Measurements from ENCODE around the gene HOXA10.

The HOXA10 gene

DNA sequence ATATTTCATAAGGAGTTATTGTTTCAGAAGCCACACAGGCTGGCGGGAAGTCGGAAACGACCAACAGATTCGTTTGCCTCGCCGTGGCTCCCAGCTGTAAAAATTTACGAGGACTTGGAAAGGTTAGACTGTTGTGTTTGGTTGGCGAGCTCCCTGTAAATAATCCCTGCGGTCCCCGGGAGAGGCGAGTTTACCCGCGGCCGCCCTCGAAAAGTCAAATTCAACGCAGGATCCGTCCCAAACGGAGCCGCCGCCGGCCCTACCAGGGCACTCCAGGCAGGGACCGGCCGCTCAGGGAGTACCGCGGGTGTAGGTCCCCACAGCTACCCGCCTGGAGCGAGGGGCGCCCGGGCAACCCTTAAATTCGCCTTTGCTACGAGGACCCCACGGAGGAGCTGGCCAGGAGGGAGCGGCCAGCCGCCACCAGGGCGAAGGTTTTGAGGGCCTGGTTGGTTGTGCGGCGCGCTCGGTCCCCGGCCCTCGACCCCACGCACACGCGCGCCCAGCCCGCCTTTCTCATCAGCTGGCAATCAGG, 8.1 kb downstream of the HOXA10 start:
- peak; percentile 90 for DNase-seq (ENCODE audit: low read depth)

DNA sequence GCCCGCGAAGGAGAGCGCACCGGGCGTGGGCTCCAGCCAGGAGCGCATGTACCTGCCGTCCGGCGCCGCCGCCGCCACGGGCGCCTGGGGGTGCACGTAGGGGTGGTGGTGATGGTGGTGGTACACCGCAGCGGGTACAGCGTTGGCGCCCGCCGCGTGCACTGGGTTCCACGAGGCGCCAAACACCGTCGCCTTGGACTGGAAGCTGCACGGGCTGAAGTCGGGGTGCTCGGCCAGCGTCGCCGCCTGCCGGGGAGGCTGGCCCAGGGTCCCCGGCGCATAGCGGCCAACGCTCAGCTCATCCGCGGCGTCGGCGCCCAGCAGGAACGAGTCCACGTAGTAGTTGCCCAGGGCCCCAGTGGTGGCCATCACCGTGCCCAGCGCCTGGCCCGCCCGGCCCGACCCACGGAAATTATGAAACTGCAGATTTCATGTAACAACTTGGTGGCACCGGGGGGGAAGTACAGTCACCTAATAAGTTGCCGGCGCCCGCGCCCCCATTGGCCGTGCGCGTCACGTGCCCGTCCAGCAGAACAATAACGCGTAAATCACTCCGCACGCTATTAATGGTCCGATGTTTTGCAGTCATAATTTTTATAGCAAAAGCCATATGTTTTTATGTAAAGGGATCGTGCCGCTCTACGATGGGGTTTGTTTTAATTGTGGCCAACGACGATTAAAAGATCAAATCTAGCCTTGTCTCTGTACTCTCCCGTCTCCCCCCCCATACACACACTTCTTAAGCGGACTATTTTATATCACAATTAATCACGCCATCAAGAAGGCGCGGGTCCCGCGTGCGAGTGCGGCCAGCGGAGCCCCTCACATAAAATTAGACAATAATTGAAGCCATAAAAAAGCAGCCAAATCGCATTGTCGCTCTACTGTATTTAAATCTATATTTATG, 8.8 kb downstream of the HOXA10 start, which contains the start of gene HOXA9:
TSS of gene HOXA9 (minus strand) at position 449 of the 907 bp plus-strand sequence. CDS start at position 369, 80 bp downstream.
- peak; percentile 95 for DNase-seq (ENCODE audit: low read depth)

DNA sequence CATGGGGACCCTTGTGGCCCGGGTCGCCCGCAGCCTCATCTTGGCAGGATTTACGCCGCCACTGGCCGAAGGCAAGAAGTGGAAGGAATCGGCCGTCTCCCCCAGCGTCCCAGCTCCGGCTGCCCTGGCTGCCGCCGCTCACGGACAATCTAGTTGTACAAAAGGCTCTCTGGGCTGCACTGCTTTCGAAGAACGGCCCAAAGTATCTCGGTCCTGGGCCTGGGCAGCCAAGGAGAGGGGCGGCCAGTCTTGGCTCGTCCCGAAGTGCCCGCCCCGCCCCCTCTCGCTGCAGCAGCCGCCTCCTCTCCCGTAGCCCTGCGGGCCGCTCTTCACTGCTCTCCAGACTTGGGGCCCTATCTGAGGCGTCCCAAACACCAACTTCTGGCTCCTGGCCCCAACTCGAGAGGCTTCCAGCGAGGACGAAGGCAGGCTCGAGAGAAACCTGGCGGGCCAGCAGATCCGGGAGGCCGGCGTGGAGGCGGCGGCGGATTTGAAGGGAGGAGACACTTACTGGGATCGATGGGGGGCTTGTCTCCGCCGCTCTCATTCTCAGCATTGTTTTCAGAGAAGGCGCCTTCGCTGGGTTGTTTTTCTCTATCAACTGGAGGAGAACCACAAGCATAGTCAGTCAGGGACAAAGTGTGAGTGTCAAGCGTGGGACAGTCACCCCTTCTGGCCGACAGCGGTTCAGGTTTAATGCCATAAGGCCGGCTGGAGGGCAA, 9.6 kb downstream of the HOXA10 start:
- DNase-seq (ENCODE audit: low read depth) = peak; percentile 20

DNA sequence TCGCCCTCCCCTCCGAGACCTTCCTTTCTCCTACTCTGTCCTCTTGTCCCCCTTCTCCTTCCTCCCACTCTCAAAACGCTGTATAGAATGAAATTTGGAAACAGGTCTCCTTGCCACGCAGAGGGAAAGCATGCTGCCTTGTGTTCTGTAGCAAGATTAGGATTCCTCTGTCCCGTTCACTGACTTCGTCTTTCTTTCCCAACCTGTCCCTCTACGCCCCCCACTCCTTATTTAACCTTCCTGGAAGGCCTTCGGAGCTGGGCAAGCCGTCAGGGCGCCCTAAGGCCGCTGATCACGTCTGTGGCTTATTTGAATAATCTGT, 10.1 kb downstream of the HOXA10 start:
- no peak for DNase-seq (ENCODE audit: low read depth)

DNA sequence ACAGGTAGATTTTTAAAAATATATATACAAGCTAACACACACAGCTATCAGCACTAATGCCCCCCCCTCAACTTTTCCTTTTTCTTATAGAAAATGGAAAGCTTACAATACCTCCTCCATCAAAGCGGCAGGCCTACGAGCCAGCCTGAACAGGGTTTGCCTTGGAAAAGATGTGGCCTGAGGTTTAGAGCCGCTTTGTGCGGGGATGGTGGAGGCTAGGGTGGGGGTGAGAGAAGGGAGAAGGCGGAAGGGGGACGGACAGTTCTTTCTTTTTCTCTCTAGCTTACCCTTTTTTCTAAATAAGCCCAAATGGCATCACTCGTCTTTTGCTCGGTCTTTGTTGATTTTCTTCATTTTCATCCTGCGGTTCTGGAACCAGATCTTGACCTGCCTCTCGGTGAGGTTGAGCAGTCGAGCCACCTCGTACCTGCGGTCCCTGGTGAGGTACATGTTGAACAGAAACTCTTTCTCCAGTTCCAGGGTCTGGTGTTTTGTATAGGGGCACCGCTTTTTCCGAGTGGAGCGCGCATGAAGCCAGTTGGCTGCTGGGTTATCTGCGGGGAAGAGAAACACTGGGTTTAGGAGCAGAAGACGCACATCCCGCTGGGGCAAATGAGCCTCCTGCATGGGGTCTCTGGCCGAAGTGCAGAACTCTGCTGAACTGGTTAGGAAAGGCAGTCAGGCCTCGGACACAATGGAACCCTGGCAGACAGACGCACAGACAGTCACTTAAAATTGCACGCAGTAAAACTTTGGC, 10.7 kb downstream of the HOXA10 start:
- peak; percentile 8 for DNase-seq (ENCODE audit: low read depth)

DNA sequence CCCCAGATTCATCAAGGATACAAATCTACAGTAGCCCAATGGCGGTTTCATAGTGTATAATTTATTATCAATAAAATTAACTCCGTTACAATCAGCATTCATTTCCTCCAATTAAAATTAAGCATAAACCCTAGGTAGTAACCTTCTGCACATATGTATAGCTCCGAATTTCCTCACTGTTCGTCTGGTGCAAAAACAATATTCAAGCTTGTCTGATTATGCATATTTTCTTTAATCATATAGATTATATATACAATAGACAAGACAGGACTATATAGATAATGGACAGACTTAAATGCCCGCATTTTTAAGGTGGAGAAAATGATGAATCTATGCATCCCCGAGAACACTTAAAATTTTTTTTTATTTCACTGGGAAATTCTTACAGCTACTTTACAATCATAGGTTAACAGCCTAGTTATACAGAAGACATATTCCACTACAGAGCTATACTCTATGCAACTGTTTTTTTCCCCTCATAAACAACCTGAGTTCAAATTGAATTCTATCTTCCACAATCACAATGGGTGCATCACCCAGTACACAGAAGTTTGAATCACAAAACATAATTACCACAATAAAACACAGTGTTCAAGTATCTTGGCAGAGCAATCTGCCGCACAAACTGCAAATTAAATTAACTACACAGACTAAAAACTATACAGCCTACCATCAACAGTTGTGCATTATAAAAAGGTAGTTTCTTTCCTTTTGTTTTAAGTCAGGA, 11.4 kb downstream of the HOXA10 start:
- DNase-seq (ENCODE audit: low read depth) = peak; percentile 10

DNA sequence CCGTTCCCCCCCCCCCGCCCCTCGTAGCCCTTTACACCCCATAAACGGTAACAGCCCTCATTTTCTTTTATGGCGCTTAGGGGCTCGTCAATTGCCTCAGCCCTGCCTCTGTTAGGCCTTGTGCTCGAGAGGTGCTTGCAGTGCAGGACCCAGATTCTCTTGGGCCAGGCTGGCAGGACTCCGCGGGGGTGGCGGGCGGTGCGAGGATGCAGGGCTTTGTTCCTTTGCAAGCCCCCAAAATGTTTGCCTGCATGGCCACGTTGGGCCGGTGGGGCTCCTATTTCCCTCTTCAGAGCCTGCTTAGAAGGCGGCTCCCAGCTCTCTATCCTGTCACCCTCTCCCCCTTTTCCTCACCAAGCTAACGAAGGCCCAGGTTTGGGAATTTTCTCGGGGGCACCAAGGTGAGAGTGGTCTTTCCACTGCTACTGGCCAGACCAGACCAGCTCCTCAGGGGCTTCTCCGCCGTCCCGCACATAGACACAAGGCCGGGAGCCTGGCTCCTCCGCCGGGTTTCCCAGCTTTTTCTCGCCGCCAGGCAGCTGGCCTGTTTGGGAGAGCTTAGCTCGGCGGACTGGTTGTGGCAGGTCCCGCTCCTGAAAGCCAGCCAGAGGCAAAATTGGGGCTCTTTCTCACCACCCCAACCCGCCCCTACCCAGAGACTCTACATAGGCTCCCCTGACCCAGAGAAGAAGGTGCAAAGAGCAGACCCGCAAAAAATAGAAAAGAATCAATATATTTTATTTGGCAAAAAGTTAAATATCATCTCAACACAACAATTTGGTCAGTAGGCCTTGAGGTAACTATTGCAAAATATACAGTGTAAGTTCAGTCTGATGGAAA, 12.2 kb downstream of the HOXA10 start:
- DNase-seq (ENCODE audit: low read depth) = peak; percentile 16

DNA sequence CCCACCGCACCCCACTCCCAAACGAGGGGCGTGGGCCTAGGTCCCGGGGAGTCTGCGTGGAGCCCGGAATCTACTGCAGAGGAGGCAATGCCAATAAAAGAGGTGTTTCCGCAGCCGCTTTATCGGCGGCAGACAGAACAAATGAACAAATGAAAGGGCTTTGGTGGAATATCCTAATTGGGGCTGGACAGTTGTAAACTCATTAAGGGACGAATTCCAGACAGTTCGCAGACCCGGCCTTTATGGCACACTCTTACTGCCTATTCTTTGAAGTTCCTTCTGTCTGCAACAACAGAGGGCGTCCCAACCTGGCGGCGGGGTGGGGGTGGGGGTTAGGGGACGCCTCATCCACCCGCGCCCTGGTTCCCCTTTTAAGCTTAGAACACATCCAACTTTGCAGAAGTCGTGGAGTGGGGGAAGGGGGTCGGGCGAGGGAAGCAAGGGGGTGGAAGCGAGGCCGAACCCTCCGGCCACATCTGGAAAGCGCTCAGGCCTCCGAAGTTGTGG, 12.9 kb downstream of the HOXA10 start:
- DNase-seq (ENCODE audit: low read depth) = peak; percentile 18

DNA sequence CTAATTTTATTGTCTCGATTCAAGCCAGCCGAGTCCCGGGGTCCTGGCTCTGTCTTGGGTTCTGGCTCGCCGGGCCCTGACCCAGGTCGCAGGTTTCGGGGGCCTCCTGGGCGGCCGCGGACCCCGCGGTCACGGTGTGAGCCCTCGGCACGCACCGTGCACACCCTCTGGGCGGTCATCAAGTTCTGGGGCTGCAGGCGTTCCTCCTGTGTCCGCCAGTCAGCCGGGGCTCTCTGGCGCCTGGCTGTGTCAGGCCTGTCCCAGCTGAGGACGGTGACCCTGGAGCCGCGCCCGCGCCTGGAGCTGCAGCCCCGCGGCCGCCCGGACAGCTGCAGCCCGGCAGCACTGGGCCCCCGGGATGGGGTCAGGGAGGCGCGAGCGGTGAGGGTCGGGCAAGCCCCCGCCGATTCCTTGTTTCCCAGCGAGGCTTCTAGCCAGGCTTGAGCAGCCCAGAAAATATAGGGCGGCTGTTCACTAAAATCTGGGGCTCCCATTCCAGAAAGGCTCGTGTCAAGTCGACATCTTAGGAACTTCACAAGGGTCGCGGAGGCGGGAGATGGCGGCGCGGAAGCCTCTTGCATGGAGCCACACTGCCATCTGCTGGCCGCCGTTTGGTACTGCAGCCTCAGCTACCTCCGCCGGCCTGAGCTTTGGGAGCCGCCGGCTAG, 13.4 kb downstream of the HOXA10 start:
- peak; percentile 56 for DNase-seq (ENCODE audit: low read depth)

DNA sequence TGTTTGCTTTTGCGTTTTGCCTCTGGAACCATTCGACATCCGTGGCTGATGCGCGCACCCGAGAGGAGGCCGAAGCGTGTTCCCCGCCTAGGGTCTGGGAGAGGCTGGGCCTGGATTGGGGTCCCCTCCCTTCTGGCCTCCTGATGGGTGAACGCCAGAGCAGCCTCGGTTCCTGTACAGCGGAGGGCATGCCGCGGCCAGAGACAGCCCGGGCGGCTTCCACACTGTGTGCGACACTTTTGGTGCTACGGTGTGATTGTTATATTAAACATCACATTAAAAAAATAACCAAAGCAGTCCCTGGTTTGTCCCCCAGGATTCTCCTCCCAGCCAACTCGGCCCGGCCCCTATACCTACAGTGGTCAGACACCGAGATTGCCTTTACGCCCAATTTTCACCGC, 14.0 kb downstream of the HOXA10 start:
- DNase-seq (ENCODE audit: low read depth) = no peak

DNA sequence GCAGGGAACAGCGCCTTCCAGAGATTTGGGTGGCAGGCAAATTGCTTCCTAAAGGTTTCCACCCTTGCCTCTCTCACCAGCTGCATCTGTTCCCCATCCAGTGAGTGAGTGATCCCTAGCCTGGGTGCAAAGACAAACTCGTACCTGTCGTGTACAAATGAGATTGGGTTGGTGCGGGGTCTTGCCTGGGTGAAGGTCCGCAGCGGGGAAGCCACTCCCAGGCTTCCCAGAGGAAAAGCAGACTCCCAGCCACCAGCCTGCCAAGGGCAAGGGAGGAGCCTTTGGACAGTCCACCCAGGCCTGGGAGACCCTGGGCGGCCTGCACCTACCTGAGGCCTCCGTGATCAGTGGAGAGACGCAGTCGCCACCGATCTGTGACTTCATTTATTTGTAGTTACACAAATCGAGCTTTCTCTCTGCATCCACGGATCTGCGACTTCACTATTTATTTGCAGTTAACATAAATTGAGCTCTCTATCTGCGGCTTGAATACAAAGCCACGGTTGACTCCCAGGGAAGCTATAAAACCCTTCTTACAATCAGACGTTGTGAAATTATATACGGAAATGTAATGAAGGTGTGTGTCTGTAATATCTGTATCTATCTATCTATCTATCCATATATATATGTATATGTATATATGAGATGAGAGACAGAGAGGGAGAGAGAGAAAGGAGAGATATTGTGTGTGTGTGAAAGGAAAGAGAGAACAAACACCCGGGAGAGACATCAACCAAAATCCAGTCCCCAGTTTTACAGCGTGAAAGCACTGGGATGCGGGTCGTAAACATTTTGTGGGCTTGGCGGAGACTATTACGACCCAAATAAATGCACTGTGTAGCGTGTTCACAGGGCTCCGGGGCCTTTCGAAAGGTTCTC, 14.6 kb downstream of the HOXA10 start:
- no peak for DNase-seq (ENCODE audit: low read depth)

DNA sequence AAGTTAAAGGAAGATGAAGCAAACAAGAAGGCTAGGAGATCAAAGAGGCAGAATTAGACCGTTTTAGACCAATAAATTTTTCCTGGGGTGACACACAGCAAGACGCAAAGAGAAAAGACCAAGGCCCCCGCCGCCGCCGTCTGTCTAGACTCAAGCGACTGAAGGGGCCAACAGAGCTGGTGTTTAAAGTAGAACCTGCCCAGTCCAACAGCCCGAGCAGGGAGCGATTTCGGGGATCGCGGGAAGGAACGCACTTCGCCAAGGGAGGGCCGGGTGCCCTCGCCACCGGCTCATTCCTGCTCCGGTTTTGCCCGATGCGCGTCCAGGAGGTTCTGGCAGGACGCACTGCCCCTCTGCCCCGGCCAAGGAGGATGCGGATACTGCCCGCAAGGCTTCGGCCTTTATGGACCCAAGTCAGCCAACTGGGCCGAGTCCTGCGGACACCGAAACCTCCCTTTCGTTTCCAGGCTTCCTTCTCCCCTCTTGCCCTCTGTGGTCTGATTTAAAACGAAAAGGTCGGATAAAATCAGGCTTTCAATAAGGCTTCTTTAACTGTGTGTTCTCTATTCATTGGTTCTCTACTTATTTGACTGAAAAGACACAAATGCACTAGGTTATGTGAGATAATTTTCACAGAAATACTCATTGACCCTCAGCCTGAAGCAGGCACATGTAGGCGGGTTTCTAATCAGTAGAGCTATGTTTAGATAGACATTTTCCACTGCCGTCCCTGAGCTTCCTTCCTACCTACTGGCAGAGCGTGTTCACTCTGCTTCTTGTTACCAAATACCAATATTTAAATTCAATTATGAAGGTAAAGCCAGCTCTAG, 15.5 kb downstream of the HOXA10 start:
- no peak for DNase-seq (ENCODE audit: low read depth)

DNA sequence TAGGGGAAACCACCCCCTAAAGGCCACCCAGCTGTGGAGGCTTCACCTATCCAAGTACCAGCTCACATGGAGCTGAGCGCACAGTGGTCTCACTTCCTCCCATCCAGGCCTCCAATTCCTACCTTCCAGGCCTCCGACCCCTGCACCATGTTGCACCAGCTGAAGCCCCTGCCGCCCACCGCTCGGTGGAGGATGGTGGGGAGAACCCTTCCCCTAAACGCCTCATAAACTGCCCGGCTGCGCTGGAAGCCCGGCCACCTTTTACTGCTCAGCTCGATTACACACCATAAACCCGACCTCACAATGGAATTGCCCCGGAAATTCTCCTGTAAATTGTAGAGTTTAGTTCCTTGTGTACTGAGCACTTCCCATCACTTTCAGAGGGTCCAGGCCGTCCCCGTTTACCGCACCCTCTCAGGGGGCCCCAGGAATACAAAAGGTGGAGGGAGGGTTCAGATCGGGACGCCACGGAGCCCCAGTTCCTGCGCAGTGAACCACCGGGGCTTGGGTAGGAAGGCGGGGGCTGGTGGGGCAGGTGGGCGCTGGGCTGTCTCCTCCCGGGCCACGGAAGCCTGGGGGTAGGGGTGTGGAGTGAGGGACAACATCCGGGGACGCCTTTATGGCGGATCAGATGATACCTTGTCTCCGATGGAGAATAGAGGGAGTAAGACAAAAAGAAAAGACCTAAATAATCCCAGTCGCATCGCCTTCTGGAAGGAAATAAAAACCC, 16.3 kb downstream of the HOXA10 start:
- no peak for DNase-seq (ENCODE audit: low read depth)

DNA sequence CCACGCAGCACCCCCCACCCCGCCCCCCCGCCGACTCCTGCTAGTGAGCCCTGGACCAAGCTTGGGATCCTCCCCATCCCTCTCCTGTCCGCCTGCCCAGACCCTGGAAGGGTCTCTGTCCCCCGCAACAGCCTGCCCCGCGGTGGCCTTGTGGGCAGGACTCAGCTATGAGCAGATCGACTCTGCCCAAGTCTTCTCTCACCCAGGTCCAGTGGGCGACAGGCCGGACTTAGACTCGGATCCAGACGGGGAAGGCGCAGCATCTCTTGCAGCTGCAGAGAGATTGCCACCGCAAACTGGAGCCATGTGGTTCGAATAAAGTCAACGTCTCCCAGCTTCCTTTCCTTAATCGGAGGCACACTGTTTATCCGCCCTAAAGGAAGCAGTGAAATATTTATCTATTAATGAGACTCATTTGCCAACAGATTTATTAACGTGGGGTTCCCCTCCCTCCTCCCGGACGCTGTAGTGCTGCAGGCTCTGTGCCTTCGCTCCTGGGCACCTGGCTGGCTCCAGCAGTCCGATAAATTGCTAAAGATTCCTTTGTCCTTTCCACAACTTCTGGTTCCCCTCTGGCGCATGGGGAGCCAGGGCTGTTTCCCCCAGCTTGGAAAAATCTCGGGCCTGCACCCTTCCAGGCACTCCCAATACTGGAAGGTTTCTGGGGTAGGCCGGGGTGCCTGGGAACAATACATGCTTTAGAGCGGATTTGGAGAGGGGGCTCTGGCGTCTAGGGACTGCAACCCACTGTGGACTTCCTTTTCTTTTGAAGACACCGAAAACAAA, 17.0 kb downstream of the HOXA10 start:
- no peak for DNase-seq (ENCODE audit: low read depth)

DNA sequence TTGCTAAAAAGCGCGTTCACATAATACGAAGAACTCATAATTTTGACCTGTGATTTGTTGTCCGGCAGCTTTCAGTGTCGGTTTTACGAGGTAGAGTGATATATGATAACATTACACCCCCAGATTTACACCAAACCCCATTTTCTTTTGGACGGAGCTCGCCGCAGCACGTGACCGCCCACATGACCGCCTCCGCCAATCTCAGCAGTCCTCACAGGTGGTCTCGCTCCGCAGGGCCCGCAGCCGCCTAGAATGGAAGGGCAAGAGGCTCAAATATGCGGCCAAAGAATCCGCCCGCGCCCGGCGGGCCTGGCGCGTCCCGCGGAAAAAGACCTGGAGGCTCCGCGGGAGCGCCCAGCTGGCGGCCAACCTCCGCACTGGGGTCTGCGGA, 17.6 kb downstream of the HOXA10 start, which contains the start of gene HOXA7:
TSS of gene HOXA7 (minus strand) at position 168 of the 391 bp plus-strand sequence. CDS start at position 38, 130 bp downstream.
- DNase-seq (ENCODE audit: low read depth) = peak; percentile 30

DNA sequence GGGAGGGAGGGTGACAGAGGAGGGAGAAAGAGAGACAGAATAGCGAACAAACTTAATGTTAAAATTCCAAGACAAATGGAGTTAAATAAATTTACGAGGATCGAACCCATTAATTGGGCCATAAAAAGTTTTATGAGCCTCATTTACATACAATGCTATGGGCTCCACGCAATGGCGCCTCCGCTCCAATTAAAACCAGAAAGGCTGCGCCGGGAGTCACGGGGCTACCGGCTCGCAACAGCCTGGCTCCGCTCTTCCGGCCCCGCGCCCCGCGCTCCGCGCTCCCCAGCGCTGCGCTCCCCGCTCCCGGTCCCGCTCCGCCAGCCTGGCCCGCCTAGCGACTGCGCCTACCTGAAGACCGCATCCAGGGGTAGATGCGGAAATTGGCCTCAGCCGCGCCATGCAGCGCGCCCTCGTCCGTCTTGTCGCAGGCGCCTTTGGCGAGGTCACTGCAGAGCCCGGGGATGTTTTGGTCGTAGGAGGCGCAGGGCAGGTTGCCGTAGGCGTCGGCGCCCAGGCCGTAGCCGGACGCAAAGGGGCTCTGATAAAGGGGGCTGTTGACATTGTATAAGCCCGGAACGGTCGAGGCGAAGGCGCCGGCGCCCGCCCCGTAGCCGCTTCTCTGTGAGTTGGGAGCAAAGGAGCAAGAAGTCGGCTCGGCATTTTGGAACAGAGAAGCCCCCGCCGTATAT, 18.2 kb downstream of the HOXA10 start:
- peak; percentile 18 for DNase-seq (ENCODE audit: low read depth)

All from GM04504 (cell line).